ENCODE results near the gene SRRD. TPM values are rescaled to one million over a fixed set of nuclear protein-coding genes. Genes with fewer than 3 reads are reported as not detected.

The SRRD gene
- total RNA-seq, 4 donors from 2014 or later: 4.2 to 17.3 (median 10.1) TPM

- H3K36me3 ChIP-seq: peaks cover 0 to 10% (median 0%) of the 10 kb centered on the region in 3 donors
- no peak overlapping the region for H3K4me3 ChIP-seq
- DNase-seq: no peak
- H3K9me3 ChIP-seq: no peaks in the 10 kb centered on the region
- TF ChIP-seq POLR2A (IDR thresholded peaks at IDR 0.05) (no peak), CTCF (IDR thresholded peaks at IDR 0.05) (no peak)
- H3K27ac ChIP-seq: no peak overlapping the region
- H3K27me3 ChIP-seq: no peaks in the 10 kb centered on the region
- H3K4me1 ChIP-seq: no peaks in the 10 kb centered on the region
Observed at GRCh38 chr22:26446808-26447515, 36.7 kb upstream of the SRRD start.

- H3K9me3 ChIP-seq: no peaks in the 10 kb centered on the region
- peaks cover 0 to 17% (median 0%) of the 10 kb centered on the region in 3 donors for H3K36me3 ChIP-seq
- no peak for DNase-seq
- TF ChIP-seq CTCF (IDR thresholded peaks at IDR 0.05) (no peak), POLR2A (IDR thresholded peaks at IDR 0.05) (no peak)
- H3K4me1 ChIP-seq: no peaks in the 10 kb centered on the region
- no peak overlapping the region for H3K4me3 ChIP-seq
- H3K27ac ChIP-seq: no peak overlapping the region
- H3K27me3 ChIP-seq: no peaks in the 10 kb centered on the region
Observed at GRCh38 chr22:26447584-26448329, 35.9 kb upstream of the SRRD start.

- no peaks in the 10 kb centered on the region for H3K27me3 ChIP-seq
- H3K4me1 ChIP-seq: no peaks in the 10 kb centered on the region
- H3K36me3 ChIP-seq: peaks cover 0 to 23% (median 0%) of the 10 kb centered on the region in 3 donors
- no peak for DNase-seq
- no peaks in the 10 kb centered on the region for H3K9me3 ChIP-seq
- H3K27ac ChIP-seq: no peak overlapping the region
- no peak for TF ChIP-seq POLR2A (IDR thresholded peaks at IDR 0.05)
- no peak overlapping the region for H3K4me3 ChIP-seq
Observed at GRCh38 chr22:26448334-26448733, 35.3 kb upstream of the SRRD start.

- no peak overlapping the region for H3K27ac ChIP-seq
- TF ChIP-seq POLR2A (IDR thresholded peaks at IDR 0.05) (no peak), CTCF (IDR thresholded peaks at IDR 0.05) (no peak)
- DNase-seq: no peak
- H3K4me1 ChIP-seq: no peaks in the 10 kb centered on the region
- no peak overlapping the region for H3K4me3 ChIP-seq
- H3K27me3 ChIP-seq: no peaks in the 10 kb centered on the region
- H3K9me3 ChIP-seq: no peaks in the 10 kb centered on the region
- H3K36me3 ChIP-seq: peaks cover 0 to 29% (median 0%) of the 10 kb centered on the region in 3 donors
Observed at GRCh38 chr22:26448941-26449340, 34.7 kb upstream of the SRRD start.

- TF ChIP-seq CTCF (IDR thresholded peaks at IDR 0.05) (no peak), POLR2A (IDR thresholded peaks at IDR 0.05) (no peak)
Observed at GRCh38 chr22:26450453-26451185, 33.1 kb upstream of the SRRD start.

More at GRCh38 chr22:26450453-26451185, 33.1 kb upstream of the SRRD start:
- Histone ChIP-seq H3K9me3 (no peaks in the 10 kb centered on the region), H3K36me3 (peaks cover 0 to 35% (median 0%) of the 10 kb centered on the region in 3 donors), H3K4me1 (no peaks in the 10 kb centered on the region), H3K4me3 (no peak overlapping the region), H3K27me3 (no peaks in the 10 kb centered on the region), H3K27ac (no peak overlapping the region)
- no peak for DNase-seq

Data from Peyer's patch (tissue), 4 donors.